KMS-11 (cell line): ENCODE measurements around the gene KISS1R.

Experiments
- H2AFZ ChIP-seq: fragments of 200-600 bp; sonication (generic); 2 replicates; pipeline ENCODE4 v1.6.1; 2016; ENCODE audit warnings: antibody characterized with exemption, mixed run types, low read depth
- H3K27ac ChIP-seq: fragments of 200-600 bp; sonication (generic); 2 replicates; pipeline ENCODE4 v1.6.1; 2016; ENCODE audit warnings: mild to moderate bottlenecking, mixed run types
- H3K27me3 ChIP-seq: fragments of 200-600 bp; sonication (generic); 2 replicates; pipeline ENCODE4 v1.6.1; 2017; ENCODE audit warnings: mild to moderate bottlenecking, low read depth, mixed run types, moderate library complexity; ENCODE audit not compliant: insufficient read depth
- H3K36me3 ChIP-seq: fragments of 200-600 bp; sonication (generic); 2 replicates; pipeline ENCODE4 v1.6.1; 2017; ENCODE audit warnings: mild to moderate bottlenecking, mixed run types; ENCODE audit not compliant: insufficient read depth
- H3K4me1 ChIP-seq: fragments of 200-600 bp; sonication (generic); 2 replicates; pipeline ENCODE4 v1.6.1; 2016; ENCODE audit warnings: mild to moderate bottlenecking, low read depth, mixed run types; ENCODE audit not compliant: poor library complexity, severe bottlenecking
- H3K4me2 ChIP-seq: fragments of 200-600 bp; sonication (generic); 2 replicates; pipeline ENCODE4 v1.7.0; 2016; ENCODE audit warnings: mild to moderate bottlenecking, mixed run types
- H3K4me3 ChIP-seq: fragments of 200-600 bp; sonication (generic); IDR thresholded peaks from 2 replicates; pipeline ENCODE4 v1.6.1; 2017; ENCODE audit warnings: low read depth, low read length, mixed read lengths; ENCODE audit not compliant: insufficient read depth
- H3K79me2 ChIP-seq: fragments of 200-600 bp; sonication (generic); 2 replicates; pipeline ENCODE4 v1.6.1; 2016; ENCODE audit warnings: low read depth, mixed run types; ENCODE audit not compliant: insufficient read depth
- H3K9ac ChIP-seq: fragments of 200-600 bp; sonication (generic); 2 replicates; pipeline ENCODE4 v1.6.1; 2016; ENCODE audit warnings: mild to moderate bottlenecking, mixed run types
- H4K20me1 ChIP-seq: fragments of 200-600 bp; sonication (generic); 2 replicates; pipeline ENCODE4 v1.6.1; 2016; ENCODE audit warnings: mild to moderate bottlenecking, mixed run types; ENCODE audit not compliant: insufficient read depth
- TF ChIP-seq, protein P1 (sequence below): fragments of 200-600 bp; sonication (generic); conservative IDR thresholded peaks from 2 replicates; pipeline ENCODE4 v1.6.1; 2017; ENCODE audit warnings: low read depth, mild to moderate bottlenecking, antibody characterized with exemption, low read length, moderate library complexity, mixed read lengths

KISS1R gene

DNA sequence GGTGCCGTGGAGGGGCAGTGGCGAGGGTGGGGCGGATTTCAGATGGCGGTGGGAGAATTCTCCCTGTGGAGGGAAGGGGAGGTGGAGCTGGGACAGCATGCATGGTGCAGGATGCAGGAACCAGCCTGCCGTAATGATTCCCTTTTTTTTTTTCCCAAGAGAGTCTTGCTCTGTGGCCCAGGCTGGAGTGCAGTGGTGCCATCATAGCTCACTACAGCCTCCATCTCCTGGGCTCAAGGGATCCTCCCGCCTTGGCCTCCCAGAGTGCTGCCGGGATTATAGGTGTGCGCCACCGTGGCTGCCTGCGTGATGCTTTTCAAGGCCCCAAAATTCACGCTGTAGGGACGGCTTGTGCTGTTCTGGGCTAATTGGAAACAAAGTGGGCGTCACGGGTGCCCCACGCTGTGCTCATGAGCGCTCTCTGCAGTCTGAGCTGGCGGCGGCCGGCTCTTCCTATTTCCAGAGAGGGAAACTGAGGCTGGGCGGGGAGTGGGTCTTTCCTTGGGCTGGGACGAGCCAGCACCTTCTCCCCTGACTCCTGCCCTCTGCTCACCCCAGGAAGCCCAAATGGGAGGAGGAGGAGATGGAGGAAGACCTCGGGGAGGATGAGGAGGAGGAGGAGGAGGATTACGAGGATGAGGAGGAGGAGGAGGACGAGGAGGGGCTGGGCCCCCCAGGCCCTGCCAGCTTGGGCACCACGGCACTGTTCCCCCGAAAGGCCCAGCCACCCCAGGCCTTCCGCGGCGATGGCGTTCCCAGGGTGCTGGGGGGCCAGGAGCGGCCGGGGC lies 14.9 kb downstream of the KISS1R start:
- Histone ChIP-seq H3K27ac (no peak overlapping the region), H3K4me1 (no peaks in the 10 kb centered on the region), H3K79me2 (no peaks in the 10 kb centered on the region), H2AFZ (no peak overlapping the region), H3K36me3 (no peaks in the 10 kb centered on the region), H4K20me1 (no peaks in the 10 kb centered on the region), H3K27me3 (no peaks in the 10 kb centered on the region), H3K4me2 (no peak overlapping the region), H3K9ac (no peak overlapping the region), H3K4me3 (no peak overlapping the region)
- TF ChIP-seq, protein P1, sequence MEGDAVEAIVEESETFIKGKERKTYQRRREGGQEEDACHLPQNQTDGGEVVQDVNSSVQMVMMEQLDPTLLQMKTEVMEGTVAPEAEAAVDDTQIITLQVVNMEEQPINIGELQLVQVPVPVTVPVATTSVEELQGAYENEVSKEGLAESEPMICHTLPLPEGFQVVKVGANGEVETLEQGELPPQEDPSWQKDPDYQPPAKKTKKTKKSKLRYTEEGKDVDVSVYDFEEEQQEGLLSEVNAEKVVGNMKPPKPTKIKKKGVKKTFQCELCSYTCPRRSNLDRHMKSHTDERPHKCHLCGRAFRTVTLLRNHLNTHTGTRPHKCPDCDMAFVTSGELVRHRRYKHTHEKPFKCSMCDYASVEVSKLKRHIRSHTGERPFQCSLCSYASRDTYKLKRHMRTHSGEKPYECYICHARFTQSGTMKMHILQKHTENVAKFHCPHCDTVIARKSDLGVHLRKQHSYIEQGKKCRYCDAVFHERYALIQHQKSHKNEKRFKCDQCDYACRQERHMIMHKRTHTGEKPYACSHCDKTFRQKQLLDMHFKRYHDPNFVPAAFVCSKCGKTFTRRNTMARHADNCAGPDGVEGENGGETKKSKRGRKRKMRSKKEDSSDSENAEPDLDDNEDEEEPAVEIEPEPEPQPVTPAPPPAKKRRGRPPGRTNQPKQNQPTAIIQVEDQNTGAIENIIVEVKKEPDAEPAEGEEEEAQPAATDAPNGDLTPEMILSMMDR = no peak

DNA sequence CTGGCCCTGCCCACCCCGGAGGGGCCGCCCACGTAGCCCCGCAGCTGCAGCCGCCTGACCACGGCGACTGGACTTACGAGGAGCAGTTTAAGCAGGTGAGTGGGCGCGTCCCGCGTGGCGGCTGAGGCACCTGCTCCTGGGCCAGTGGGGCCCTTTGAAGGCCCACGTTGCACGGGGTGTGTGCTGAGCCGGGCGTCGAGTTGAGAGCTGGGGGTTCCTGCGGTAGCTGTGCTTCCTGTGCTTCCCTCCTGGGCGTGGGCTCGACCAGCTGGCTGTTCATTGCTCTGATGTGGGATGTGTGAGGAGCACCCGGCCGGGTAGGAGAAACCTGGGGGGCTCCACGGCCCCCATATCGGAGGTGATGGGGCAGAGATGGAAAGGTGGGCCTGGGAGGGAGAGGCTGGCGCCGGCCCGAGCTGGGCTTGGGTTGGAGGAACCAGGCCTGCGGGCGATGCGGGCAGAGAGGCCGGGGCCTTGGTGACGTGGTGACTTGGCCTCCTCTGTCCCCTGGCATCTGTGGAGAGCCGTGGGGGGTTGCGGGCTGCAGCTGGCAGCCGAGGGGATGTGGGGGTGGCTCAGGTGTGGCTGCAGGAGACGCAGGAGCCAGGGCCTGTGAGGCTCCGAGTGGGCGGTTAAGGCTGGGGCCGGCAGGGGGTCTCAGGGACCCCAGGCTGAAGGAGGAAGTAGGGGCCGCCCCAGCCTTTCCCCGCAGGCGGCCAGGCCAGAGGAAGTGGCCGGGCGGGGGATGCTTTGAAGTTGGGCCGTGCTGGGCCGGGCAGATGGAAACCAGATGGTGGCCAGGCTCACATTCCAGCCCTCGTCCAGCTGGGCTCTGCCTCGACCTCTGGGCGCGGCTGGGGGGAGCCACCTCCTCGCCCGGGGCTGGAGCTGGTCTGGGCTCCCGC lies 15.8 kb downstream of the KISS1R start:
- TF ChIP-seq, protein P1 = no peak
- Histone ChIP-seq H3K36me3 (no peaks in the 10 kb centered on the region), H4K20me1 (no peaks in the 10 kb centered on the region), H3K4me3 (no peak overlapping the region), H3K27me3 (no peaks in the 10 kb centered on the region), H3K4me2 (no peak overlapping the region), H3K9ac (no peak overlapping the region), H3K79me2 (no peaks in the 10 kb centered on the region), H3K27ac (no peak overlapping the region), H3K4me1 (no peaks in the 10 kb centered on the region), H2AFZ (no peak overlapping the region)

DNA sequence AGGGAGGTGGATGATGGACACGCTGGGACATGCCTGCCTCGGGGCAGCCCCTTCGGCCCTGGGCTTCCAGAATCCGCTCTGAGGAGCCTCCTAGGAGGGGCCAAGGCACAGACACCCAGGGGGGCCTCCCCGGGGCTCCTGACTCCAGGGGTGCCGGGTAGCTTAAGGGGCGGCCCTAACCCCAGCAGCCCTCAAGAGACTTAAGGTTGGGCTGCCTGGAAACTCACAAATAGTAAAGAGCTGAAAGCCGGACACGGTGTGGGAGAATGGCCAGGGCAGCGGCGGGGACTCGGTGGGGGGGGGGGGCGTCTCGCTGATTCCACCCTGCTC lies 16.4 kb downstream of the KISS1R start:
- H3K9ac ChIP-seq = no peak overlapping the region
- H2AFZ ChIP-seq = no peak overlapping the region
- no peaks in the 10 kb centered on the region for H4K20me1 ChIP-seq
- no peak overlapping the region for H3K27ac ChIP-seq
- H3K27me3 ChIP-seq = no peaks in the 10 kb centered on the region
- no peak overlapping the region for H3K4me2 ChIP-seq
- no peaks in the 10 kb centered on the region for H3K79me2 ChIP-seq
- no peak overlapping the region for H3K4me3 ChIP-seq
- no peaks in the 10 kb centered on the region for H3K36me3 ChIP-seq
- H3K4me1 ChIP-seq = no peaks in the 10 kb centered on the region
- TF ChIP-seq, protein P1 = no peak

DNA sequence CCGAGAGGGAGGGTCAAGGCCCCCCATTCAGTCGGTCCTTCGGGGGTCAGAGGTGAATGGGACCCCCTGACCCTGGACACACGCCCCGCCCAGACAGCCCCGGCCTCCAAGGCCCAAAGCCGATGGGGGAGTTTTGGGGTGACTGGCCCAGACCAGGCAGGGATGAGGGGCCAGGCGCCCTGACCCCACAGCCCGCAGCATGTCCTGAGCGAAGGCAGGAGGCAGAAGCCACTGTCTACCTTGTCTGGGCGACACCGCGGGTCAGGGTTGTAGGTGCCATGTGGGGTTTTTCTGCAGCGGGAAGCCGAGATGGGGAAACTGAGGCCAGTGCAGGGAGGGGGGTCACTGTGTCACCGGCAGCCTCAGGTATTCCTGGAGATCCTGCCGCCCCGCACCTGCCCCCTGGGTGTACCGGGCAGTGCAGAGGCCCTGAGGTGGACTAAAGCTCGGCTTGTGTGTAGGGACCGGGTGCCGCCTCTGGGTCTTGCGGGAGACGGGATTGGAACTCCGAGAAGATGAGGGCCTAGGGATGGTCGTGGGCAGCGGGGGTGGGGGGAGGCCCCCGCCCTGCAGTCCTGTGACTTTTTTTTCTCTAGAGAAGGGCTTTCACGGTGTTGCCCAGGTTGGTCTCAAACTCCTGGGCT lies 17.2 kb downstream of the KISS1R start:
- Histone ChIP-seq H3K36me3 (no peaks in the 10 kb centered on the region), H3K27me3 (no peaks in the 10 kb centered on the region), H4K20me1 (no peaks in the 10 kb centered on the region), H3K79me2 (no peaks in the 10 kb centered on the region), H3K4me2 (no peak overlapping the region), H2AFZ (no peak overlapping the region), H3K4me1 (no peaks in the 10 kb centered on the region), H3K9ac (no peak overlapping the region), H3K4me3 (no peak overlapping the region), H3K27ac (no peak overlapping the region)
- TF ChIP-seq, protein P1 = no peak
